Mucosa of descending colon (tissue), 3 donors: ENCODE results near the gene NCEH1. TPM values are rescaled to one million over a fixed set of nuclear protein-coding genes. Genes with fewer than 3 reads are reported as not detected.
A peak's percentile ranks its signal among the peaks of the same experiment; 100 is the strongest.

Experiments
- ATAC-seq: fragments of 200-7000 bp; cut with Tn5 transposase; one replicate; pipeline ENCODE4 v1.9.1; 2020; ENCODE audit warnings: mild to moderate bottlenecking, moderate library complexity
- DNase-seq, 3 donors: peaks; one replicate each; pipeline ENCODE4 v3.0.0-alpha.2; 2020
- H3K36me3 ChIP-seq: fragments of 200-600 bp; one replicate; pipeline ENCODE4 v1.8.0; 2021; ENCODE audit warnings: low read depth, mild to moderate bottlenecking
- H3K4me1 ChIP-seq: fragments of 200-600 bp; one replicate; pipeline ENCODE4 v1.8.0; 2021; ENCODE audit warnings: low read depth, mild to moderate bottlenecking
- H3K4me3 ChIP-seq: fragments of 200-600 bp; one replicate; pipeline ENCODE4 v1.8.0; 2021; ENCODE audit warnings: mild to moderate bottlenecking
- H3K9me3 ChIP-seq: fragments of 200-600 bp; one replicate; pipeline ENCODE4 v1.8.0; 2021; ENCODE audit warnings: mild to moderate bottlenecking
- CTCF ChIP-seq: fragments of 200-600 bp; IDR thresholded peaks from one replicate; pipeline ENCODE4 v1.8.0; 2022; ENCODE audit warnings: antibody characterized with exemption, mild to moderate bottlenecking
- intact Hi-C, 2 donors: fragments of 100-400 bp; cut with DNase I in 1 of 2; cut with micrococcal nuclease in 1 of 2; formaldehyde crosslinking; loops; one replicate each; pipeline versions ENCODE4 v1.11.0 to v1.11.1; 2022; cut with DNase I, micrococcal nuclease
- total RNA-seq, 3 donors: library from RNA; stranded (reverse); fragmentation: NEBNext Ultra II Directional in 2 of 3; extraction: Animal tissue kit (Norgen Biotek cat#: 25700) in 2 of 3; gene quantifications; one replicate each; pipeline versions ENCODE4 v1.2.1 to v1.2.4, GENCODE V29; 2021 to 2023
- donor health status: DM: no; HTN: no; CAD: no; lungs with moderate emphysema.
- donor health status: DM: no; HTN: no; CAD: no.
- donor health status: DM: no; HTN: yes; CAD: no.

NCEH1 gene
- total RNA-seq, 3 donors from 2014 or later: 21.5 to 63.9 (median 53.3) TPM

- intact Hi-C loops: no loop called here
These were observed 39.7 kb upstream of the NCEH1 start, which contains the start of gene ECT2 for GRCh38 chr3:172750368-172751174. Gene ECT2 (plus strand): TSS chr3:172750726. CDS start chr3:172754531, 3,805 bp downstream.

GRCh38 chr3:172750069-172750367, 39.2 kb upstream of the NCEH1 start:
- ATAC-seq (no peak), DNase-seq (no peak)
- Histone ChIP-seq H3K9me3 (no peaks in the 10 kb centered on the region), H3K36me3 (no peaks in the 10 kb centered on the region), H3K4me1 (peaks cover 11% of the 10 kb centered on the region), H3K4me3 (no peak overlapping the region)
- TF ChIP-seq CTCF: no peak
- intact Hi-C loops: no loop called here

More at GRCh38 chr3:172750368-172751174, 39.7 kb upstream of the NCEH1 start, which contains the start of gene ECT2:
- H3K9me3 ChIP-seq: no peaks in the 10 kb centered on the region
- peak within 1 kb of the TSS; percentile 67 for H3K4me3 ChIP-seq
- H3K36me3 ChIP-seq: no peaks in the 10 kb centered on the region
- TF ChIP-seq CTCF: peak; percentile 73
- peaks cover 11% of the 10 kb centered on the region for H3K4me1 ChIP-seq
- ATAC-seq: peak; percentile 97
- DNase-seq: peak; percentile 99

GRCh38 chr3:172749230-172749965, 38.5 kb upstream of the NCEH1 start:
- peak in 1 of 3 donors; percentile 18 for DNase-seq
- Histone ChIP-seq H3K36me3 (no peaks in the 10 kb centered on the region), H3K4me1 (peaks cover 11% of the 10 kb centered on the region), H3K4me3 (no peak overlapping the region), H3K9me3 (no peaks in the 10 kb centered on the region)
- peak; percentile 63 for ATAC-seq
- no peak for TF ChIP-seq CTCF
- intact Hi-C loops: no loop called here

- no peaks in the 10 kb centered on the region for H3K9me3 ChIP-seq
- ATAC-seq (no peak), DNase-seq (no peak)
- no peaks in the 10 kb centered on the region for H3K36me3 ChIP-seq
- no peak for TF ChIP-seq CTCF
- H3K4me3 ChIP-seq: no peak overlapping the region
- intact Hi-C loops: no loop called here
- peaks cover 11% of the 10 kb centered on the region for H3K4me1 ChIP-seq
These were observed 35.6 kb upstream of the NCEH1 start for GRCh38 chr3:172746475-172746874.

- ATAC-seq: no peak
- no peaks in the 10 kb centered on the region for H3K4me1 ChIP-seq
- no peak overlapping the region for H3K4me3 ChIP-seq
- intact Hi-C loops: no loop called here
- no peaks in the 10 kb centered on the region for H3K9me3 ChIP-seq
- no peak for TF ChIP-seq CTCF
- DNase-seq: no peak
- H3K36me3 ChIP-seq: no peaks in the 10 kb centered on the region
These were observed 28.6 kb upstream of the NCEH1 start for GRCh38 chr3:172739462-172739861.
